Dermis blood vessel endothelial cell (primary cell): Measurements from ENCODE around the gene PLA2G15. TPM values are rescaled to one million over a fixed set of nuclear protein-coding genes. Genes with fewer than 3 reads are reported as not detected.

ENCODE experiments used
- DNase-seq: peaks from one replicate; pipeline ENCODE4 v3.0.0; 2010
- total RNA-seq: library from RNA; depleted of rRNA; stranded (reverse); fragments of >200 nt; gene quantifications from 2 replicates; pipeline ENCODE4 v1.2.3, GENCODE V29; 2014

PLA2G15 gene
- 28.6 and 38.9 TPM in 2 replicates for total RNA-seq

DNA sequence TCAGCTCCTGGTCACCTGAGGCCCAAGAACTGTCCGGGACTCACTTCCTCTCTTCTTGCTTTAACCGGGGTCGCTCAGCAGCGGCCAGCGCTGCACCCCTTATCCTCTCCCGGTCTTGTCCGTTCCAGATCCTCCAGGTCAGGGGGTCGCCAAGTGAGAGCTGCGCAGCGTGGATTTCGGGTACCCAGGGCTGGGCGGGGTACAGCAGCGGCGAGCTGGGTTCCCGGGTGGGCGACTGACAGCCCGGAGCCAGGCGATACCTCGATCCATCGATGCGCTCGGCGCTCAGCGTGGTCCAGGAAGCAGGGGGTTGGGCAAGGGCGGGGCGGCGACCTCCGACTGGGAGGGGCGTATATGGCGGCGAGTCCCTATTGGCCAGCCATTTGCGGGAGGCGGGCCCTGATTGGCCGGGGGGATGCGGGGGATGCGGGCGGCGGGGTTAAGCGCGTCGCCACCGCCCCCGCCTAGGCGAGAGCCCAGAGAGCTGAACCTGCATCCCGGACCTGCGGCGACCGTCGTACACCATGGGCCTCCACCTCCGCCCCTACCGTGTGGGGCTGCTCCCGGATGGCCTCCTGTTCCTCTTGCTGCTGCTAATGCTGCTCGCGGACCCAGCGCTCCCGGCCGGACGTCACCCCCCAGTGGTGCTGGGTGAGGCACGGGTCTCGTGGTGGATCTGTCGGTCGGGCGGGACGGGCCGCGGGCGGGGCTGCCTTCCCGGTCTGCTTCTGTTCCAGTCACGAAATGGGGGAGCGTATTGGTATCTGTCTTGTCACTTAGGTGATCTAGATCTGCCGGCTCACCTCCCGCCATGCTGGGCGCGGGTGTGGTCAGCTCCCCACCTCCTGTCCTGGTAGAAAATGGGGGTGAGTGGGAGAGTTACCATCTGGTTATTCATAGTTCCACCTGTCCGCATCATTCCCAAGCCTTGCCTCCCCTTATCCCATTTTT is at the start of gene PLA2G15:
Gene PLA2G15, plus strand, starts transcription at position 471 of the 951 bp plus-strand sequence. Its CDS starts 54 bp downstream, at position 525.
- DNase-seq, result peak; percentile 97

- no peak for DNase-seq
Observed at GRCh38 chr16:68197250-68197649, 47.9 kb upstream of the PLA2G15 start.

DNA sequence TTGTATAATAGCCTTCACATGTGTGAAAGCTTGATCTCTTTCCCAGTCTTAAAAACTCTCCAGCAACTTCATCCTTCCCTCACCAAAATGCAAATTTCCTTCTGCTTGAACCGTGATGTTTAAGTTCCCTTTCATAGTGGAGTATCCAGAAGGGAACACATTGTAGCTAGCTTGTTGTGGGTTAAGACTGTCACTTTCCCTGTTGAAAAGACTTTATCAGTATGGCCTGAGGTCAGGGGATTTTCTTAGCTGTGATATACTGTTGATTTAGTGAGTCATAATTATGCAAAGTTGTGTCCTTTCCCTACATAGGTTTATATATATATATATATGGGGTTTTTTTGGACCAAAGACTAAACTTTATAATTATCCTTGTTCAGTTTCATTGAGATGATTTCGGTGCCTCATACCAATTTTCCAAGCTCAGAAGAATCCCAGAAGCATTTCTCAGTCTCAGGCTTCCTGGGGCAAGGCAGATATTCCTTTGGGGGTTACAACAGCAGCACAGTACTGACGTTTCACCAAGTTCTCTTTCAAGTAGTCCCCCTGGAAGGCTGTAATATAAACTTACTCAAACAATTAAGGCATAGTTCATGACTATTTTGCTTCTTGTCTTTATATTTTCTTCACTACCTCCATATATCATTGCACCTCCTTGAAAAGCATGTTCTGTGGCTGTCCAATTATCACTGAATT is 44.9 kb upstream of the PLA2G15 start:
- DNase-seq, result peak; percentile 41

- no peak for DNase-seq
Observed at GRCh38 chr16:68202091-68202519, 43.1 kb upstream of the PLA2G15 start.

DNA sequence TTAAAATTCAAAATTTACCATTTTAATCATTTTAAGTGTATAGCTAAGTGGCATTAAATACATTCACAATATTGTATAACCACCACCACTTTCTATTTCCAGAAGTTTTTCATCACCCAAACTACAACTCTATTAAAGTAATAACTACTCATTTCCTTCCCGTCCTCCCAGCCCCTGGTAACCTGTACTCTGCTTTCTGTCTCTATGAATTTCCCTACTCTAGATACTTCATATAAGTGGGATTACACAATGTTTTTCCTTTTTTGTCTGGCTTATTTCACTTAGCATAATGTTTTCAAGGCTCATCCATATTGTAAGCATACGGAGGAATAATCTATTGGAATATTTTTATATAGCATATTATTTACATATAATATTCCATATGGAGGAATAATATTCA is 38.9 kb upstream of the PLA2G15 start:
- peak; percentile 50 for DNase-seq

DNA sequence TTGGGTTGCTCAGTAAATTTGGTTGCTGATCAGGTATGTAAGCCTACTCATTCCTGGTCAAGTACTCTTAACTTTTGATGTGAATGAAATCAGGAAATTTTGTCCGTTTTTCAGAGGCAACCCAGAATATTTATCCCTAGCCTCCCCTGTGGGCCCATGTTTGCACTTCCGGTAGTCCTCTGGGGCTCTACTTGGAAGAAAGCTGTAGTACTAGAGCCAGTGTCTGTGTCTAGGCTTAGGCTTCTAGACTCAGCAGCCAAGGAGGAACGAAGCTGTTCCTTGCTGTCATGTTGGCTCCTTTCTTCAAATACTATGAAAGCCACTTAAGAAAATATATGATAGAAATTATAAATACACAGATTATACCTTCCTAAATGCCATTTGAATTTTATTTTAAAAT is 30.4 kb upstream of the PLA2G15 start:
- no peak for DNase-seq

DNA sequence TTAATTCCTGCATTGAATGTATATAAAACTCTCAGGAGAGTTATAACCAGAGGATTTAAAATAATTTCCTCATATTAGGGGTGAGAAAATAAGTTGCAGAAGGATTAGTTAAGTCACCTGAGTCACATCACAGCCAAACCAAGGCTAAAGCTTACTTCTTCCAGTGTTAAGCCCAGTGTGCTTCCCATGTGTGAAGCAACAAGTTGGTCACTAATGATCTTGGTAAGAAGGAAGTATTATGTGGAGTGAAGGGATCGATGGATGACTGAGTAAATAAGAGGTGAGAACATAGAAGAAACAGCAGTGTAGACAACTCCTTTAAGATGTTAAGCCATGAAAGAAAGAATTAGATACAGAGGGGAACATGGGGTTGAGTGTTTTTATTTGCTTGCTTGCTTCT is 29.9 kb upstream of the PLA2G15 start:
- no peak for DNase-seq

DNA sequence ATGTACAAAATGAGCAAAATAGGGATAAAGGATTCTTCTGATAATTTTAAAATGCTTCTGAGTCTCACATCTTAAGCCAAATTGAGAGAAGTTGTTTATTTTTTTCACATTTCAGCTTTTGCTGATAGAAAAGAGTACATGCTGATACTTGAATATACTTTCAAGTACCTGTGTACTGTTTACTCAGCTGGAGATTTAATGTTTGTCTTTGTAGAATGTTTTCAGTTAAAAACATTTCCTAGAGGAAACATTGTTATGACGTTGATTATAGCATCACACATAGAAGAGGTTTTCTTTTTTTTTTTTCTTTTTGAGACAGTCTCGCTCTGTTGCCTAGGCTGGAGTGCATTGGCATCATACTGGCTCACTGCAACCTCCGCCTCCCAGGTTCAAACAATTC is 28.9 kb upstream of the PLA2G15 start:
- DNase-seq, result no peak

DNA sequence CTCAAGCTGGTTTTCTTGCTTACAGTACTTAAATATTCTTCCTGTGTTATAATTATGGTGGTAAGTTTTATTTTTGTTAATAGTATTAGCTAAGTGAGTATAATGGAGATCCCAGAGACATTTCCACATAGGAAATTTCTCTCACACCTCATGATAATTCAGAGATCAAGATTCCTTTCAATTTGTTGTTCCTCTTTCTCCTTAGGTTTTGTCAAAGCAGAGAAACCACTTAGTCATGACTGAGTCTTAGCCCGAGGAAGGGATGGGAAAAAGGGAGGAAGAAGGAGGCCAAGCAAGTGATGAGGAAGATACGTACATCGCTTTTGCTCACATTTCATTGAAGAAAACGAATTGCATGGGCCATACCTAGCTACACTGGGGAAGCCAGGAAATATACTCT is 27.7 kb upstream of the PLA2G15 start:
- DNase-seq, result no peak

DNA sequence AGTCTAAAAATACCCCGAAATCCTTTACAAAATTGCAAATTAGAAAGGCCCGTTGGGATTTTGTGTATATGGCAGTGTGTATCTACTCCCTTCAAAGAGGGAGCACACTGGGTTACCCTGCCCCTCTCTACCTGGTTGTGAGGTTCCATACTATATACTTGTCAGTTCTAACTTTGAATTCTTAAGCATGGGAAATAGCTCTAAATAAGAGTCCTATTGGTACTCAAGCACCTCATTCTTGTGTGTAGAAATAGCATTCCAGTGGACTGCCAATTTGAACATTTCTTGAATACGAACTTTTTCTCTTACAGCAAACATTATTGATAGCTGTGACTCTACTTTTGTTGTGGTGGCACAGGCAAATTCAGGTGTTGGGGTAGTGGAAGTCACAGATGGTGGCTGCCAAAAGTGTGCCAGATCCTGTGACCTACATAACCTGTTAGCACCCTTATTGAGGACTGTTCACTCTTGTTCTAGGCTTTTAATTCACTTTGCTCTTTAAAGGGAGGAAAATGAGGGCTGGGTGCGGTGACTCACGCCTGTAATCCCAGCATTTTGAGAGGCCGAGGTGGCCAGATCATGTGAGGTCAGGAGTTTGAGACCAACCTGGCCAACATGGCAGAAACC is 25.3 kb upstream of the PLA2G15 start:
- no peak for DNase-seq

DNA sequence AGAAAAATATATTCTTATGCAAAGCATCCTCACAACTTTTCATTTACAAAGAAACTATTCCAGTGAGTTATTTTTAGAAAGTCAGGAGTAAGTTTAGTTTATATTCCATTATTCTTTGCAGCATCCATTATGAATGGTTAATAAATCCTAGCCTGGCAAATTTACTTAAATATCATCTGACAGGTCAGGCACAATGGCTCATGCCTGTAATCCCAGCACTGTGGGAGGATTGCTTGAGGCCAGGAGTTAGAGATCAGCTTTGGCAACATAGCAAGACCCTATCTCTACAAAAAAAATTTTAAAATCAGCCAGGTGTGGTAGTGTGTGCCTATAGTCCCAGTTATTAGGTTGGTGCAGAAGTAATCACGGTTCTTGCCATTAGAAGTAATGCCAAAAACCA is 22.1 kb upstream of the PLA2G15 start:
- no peak for DNase-seq

GRCh38 chr16:68226116-68226515 is 19.1 kb upstream of the PLA2G15 start:
- no peak for DNase-seq

GRCh38 chr16:68227183-68227793 is 17.9 kb upstream of the PLA2G15 start:
- no peak for DNase-seq

- peak; percentile 37 for DNase-seq
Observed at GRCh38 chr16:68227850-68228553, 17.2 kb upstream of the PLA2G15 start.

DNA sequence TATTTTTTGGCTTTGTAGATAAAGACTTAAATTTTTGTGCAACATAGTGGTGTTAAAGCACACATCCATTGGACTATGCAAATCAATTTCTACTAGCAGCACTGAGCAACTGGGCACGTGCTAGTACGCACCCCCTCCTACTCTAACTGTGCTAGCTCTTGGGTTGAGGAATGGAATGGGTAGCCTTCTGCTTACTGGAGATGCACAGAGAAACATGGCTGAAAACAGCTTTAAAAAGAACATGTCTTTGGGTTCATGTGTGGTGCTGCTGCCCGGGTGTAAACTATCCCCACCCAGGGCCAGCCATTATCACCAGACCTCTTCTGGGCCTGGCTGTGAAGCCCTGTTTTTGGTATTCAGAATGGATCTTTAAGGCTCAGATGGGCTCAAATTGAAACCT is 16.5 kb upstream of the PLA2G15 start:
- no peak for DNase-seq

DNA sequence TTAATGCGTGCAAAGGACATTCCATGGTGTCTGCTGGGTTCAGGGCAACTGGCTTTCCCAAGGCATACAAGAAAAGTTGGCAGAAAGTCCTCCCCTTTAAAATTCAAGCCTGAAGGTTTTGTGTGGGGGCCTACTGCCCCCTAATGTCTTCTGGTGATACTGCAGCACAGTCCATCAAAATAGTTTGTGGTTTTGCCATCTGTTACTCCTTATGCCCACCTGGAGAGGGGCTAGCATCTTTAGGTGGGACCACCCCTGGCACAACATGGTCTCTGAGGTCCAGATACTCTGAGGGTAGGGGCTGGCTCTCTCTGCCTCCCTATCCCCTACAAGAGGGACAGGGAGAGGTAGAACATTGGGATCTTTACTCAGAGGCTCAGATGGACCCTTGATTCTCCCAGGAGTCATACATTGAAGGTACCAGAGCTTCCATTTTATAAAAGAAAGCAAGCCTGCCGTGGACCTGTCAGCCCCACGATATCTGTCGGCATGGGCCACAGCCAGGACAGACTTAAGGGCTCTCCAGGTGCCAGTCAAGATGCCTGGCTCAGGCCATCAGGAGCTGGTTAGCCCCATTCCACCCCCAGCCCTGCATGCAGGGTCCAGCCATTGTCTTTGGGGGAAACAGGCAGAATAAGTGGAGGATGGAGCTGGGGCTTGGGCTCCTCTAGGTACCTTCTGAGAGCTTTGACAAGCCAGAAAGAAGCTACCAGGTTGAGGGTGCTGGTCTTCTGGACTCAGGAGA is 15.6 kb upstream of the PLA2G15 start:
- DNase-seq, result peak; percentile 73

GRCh38 chr16:68230176-68230571 is 15.0 kb upstream of the PLA2G15 start:
- no peak for DNase-seq

DNA sequence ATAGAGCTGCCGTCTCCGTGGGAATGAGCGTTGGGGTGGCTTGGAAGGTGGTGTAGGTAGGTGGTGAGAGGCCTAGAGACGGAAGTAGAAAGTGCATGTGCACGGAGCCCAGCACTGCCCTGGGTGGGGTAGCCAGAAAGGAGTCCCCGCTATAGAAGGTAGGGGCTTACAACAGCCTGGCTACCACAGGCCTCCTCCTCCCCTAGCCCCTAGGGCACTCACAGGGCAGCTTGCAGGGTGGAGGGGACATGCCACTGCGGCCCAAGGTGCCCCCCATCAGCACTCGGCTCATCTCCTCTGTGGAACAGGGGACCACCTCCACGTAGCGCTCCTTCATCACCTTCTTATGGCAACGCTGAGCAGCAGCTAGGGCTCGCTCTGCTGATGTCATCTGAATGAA is 14.2 kb upstream of the PLA2G15 start:
- DNase-seq, result no peak

DNA sequence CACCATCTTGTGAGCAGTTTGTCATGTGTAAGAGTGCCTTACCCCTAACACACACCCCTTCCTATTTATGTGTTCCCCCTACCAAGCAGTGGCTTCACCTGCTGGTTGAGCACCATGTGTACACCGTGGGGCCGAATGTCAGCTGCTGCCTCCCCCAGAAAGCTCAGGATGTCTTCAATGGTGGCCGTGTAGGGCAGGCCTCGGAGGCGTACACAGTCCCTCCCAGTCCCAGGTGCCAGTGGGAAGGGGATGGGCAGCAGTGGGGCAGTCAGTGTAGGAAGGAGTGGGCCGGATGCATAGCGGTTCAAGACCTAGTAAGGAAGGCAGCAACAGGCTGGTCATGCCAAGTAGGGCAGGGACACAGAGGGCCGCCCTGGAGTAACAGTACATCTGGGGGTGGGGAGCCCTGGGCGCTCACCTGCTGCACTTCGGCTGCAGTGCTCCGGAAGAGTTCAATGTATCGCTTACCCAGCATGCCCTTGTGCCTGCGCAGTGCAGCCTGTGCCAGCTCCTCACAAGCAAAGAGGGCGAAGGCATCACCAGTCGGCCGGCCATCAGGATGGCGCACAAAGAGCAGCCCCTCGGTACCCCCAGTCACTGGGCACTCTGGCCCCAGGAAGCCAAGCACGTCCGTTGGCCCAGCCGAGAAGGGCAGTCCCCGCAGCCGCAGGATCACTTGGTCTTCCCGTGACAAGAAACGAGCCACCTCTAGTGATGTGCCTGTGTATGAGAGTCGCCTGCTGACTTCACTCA is 13.6 kb upstream of the PLA2G15 start:
- no peak for DNase-seq

DNA sequence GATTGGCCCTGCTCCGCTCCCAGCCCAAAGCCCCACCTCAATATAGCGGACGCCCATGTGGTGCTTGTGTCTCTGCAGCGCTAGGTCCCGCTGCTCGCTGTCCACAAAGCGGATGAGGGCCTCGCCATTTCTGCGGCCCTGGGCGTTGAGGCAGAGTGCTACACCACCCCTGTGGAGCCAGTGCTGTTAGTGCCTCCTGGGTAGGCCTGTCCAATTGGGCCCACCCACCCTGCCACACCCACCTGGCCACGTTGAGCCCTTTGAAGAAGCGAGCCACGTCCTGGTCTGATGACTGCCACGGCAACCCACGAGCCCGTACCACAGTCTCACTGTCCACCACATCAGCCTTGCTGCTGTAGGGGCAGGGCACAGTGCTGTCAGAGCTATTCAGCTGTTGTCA is 12.8 kb upstream of the PLA2G15 start:
- no peak for DNase-seq
